Mesothelial cell of epicardium (in vitro differentiated cells): ENCODE data around the gene STARD3. TPM values are rescaled to one million over a fixed set of nuclear protein-coding genes. Genes with fewer than 3 reads are reported as not detected.

Source experiments
- DNase-seq, 2 experiments: peaks; one replicate each; pipeline ENCODE4 v3.0.0; 2021; ENCODE audit warnings: low spot score in 2 of 2; ENCODE audit not compliant: unreplicated experiment in 2 of 2
- H3K27ac Mint-ChIP-seq: 2 replicates; pipeline ENCODE4 v1.8.0; 2021; ENCODE audit warnings: mixed read lengths
- H3K27me3 Mint-ChIP-seq: 2 replicates; pipeline ENCODE4 v1.8.0; 2021; ENCODE audit warnings: low read depth, mixed read lengths
- H3K36me3 Mint-ChIP-seq: 2 replicates; pipeline ENCODE4 v1.8.0; 2021; ENCODE audit warnings: mixed read lengths
- H3K4me1 Mint-ChIP-seq: 2 replicates; pipeline ENCODE4 v1.8.0; 2021; ENCODE audit warnings: mixed read lengths
- H3K4me3 Mint-ChIP-seq: 2 replicates; pipeline ENCODE4 v1.8.0; 2021; ENCODE audit warnings: mild to moderate bottlenecking, moderate library complexity, mixed read lengths
- H3K9me3 Mint-ChIP-seq: 2 replicates; pipeline ENCODE4 v1.8.0; 2021; ENCODE audit warnings: mixed read lengths
- CTCF ChIP-seq: fragments of 200-600 bp; sonication (generic); IDR thresholded peaks from one replicate; pipeline ENCODE4 v1.5.0; 2021; ENCODE audit warnings: antibody characterized with exemption; ENCODE audit not compliant: unreplicated experiment
- total RNA-seq: library from RNA; stranded (reverse); gene quantifications from 3 replicates; pipeline ENCODE4 v1.2.1, GENCODE V29; 2021

The STARD3 gene
- total RNA-seq, 1 donor from 2014 or later, result 56.2 TPM

GRCh38 chr17:39687546-39688474 is 50.9 kb downstream of the STARD3 start, which contains the start of gene PGAP3:
TSS of gene PGAP3 (minus strand) at chr17:39688057. CDS start at chr17:39688014, 43 bp downstream.
- peak within 1 kb of the TSS; percentile 98 for H3K27ac Mint-ChIP-seq
- H3K9me3 Mint-ChIP-seq, result no peaks in the 10 kb centered on the region
- TF ChIP-seq CTCF, result no peak
- H3K4me3 Mint-ChIP-seq, result peak within 1 kb of the TSS; percentile 97
- peaks cover 18% of the 10 kb centered on the region for H3K4me1 Mint-ChIP-seq
- peaks cover 10% of the 10 kb centered on the region for H3K36me3 Mint-ChIP-seq
- H3K27me3 Mint-ChIP-seq, result no peaks in the 10 kb centered on the region
- peak; percentile 79 to 86 for DNase-seq

- Mint-ChIP-seq H3K9me3 (no peaks in the 10 kb centered on the region), H3K27me3 (no peaks in the 10 kb centered on the region), H3K36me3 (peaks cover 5% of the 10 kb centered on the region), H3K27ac (peak overlapping the region; percentile 98), H3K4me1 (peaks cover 18% of the 10 kb centered on the region), H3K4me3 (peak overlapping the region; percentile 97)
- no peak for TF ChIP-seq CTCF
- DNase-seq, result no peak
Measured at GRCh38 chr17:39688475-39688835, 51.5 kb downstream of the STARD3 start.

- Mint-ChIP-seq H3K4me1 (peaks cover 18% of the 10 kb centered on the region), H3K36me3 (peaks cover 4% of the 10 kb centered on the region), H3K9me3 (no peaks in the 10 kb centered on the region), H3K4me3 (peak overlapping the region; percentile 97), H3K27me3 (no peaks in the 10 kb centered on the region), H3K27ac (peak overlapping the region; percentile 98)
- no peak for DNase-seq
- TF ChIP-seq CTCF, result no peak
Measured at GRCh38 chr17:39688945-39689344, 52.0 kb downstream of the STARD3 start.

GRCh38 chr17:39694593-39694992 is 57.6 kb downstream of the STARD3 start:
- Mint-ChIP-seq H3K4me1 (peaks cover 8% of the 10 kb centered on the region), H3K4me3 (no peak overlapping the region)
- no peak for TF ChIP-seq CTCF

GRCh38 chr17:39695089-39695474 is 58.1 kb downstream of the STARD3 start:
- Mint-ChIP-seq H3K27ac (no peak overlapping the region), H3K27me3 (no peaks in the 10 kb centered on the region), H3K4me1 (peaks cover 10% of the 10 kb centered on the region), H3K36me3 (peaks cover 3% of the 10 kb centered on the region), H3K4me3 (no peak overlapping the region), H3K9me3 (no peaks in the 10 kb centered on the region)
- no peak for TF ChIP-seq CTCF
- DNase-seq, result no peak

More at GRCh38 chr17:39694593-39694992, 57.6 kb downstream of the STARD3 start:
- Mint-ChIP-seq H3K27ac (no peak overlapping the region), H3K9me3 (no peaks in the 10 kb centered on the region), H3K36me3 (peaks cover 3% of the 10 kb centered on the region), H3K27me3 (no peaks in the 10 kb centered on the region)
- no peak for DNase-seq
